ENCODE data around the gene COL4A5.

GRCh38 chrX:108722561-108722960, 282.9 kb downstream of the COL4A5 start:
- no peak for TF ChIP-seq POLR2A (IDR thresholded peaks at IDR 0.05; ENCODE audit: low read length)
- TF ChIP-seq GATA1 (IDR thresholded peaks at IDR 0.05; ENCODE audit: low read depth, low read length): no peak
